GM12891 (cell line): Measurements from ENCODE around the gene TF.
"Not testable (repeated sequence)": the region's sequence is repeated elsewhere in the genome, so short reads cannot be mapped to it uniquely, and the experiment has no call there.

ENCODE experiments used
- DNase-seq: peaks from one replicate; pipeline ENCODE4 v3.0.0; 2011; ENCODE audit warnings: low spot score; ENCODE audit not compliant: insufficient read length
- FAIRE-seq: peaks from 2 replicates; lab custom pipeline; 2011; peaks lifted over from hg19 to GRCh38; lab: Jason Lieb, UNC
- PAX5 ChIP-seq: IDR thresholded peaks from 2 replicates; pipeline ENCODE4 v1.6.1; 2011; ENCODE audit warnings: low read length, moderate library complexity, mild to moderate bottlenecking; ENCODE audit not compliant: insufficient read depth, severe bottlenecking
- POLR2A ChIP-seq: IDR thresholded peaks from 2 replicates; pipeline ENCODE4 v1.6.1; 2011; ENCODE audit warnings: low read depth, low read length, control low read depth
- POLR2AphosphoS5 ChIP-seq: IDR thresholded peaks from 2 replicates; pipeline ENCODE4 v1.6.1; 2011; ENCODE audit warnings: low read depth, low read length, control low read depth
- POU2F2 ChIP-seq: IDR thresholded peaks from 2 replicates; pipeline ENCODE4 v1.6.1; 2011; ENCODE audit warnings: low read depth, mild to moderate bottlenecking, control low read depth, low read length, moderate library complexity
- SPI1 ChIP-seq: IDR thresholded peaks from 2 replicates; pipeline ENCODE4 v1.6.1; 2011; ENCODE audit warnings: low read depth, low read length, control low read depth
- TAF1 ChIP-seq: IDR thresholded peaks from 2 replicates; pipeline ENCODE4 v1.6.1; 2011; ENCODE audit warnings: low read depth, low read length, control low read depth

TF gene

DNA sequence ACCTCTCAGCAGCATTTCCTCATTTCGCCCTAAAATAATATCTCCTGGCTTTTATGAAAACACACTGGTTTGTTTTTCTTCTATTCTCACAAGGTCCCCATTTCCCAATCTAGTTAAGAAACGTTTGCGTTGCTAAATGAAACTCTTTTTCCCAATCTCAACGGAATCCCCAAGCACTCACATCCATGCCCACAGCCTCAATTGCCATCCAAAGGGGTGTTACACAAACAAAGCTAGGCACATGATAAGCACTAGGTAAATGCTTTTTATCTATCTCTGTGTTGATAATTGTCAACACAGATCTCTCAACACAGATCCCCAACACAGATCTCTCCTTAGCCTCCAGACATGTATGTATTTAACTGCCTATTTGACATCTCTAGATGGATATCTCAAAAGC lies 35.2 kb upstream of the TF start:
- DNase-seq (no peak), FAIRE-seq (no peak)
- TF ChIP-seq PAX5 (no peak), TAF1 (no peak), SPI1 (no peak), POU2F2 (no peak), POLR2AphosphoS5 (no peak), POLR2A (no peak)

GRCh38 chr3:133712017-133712416 lies 34.2 kb upstream of the TF start:
- DNase-seq (no peak), FAIRE-seq (no peak)
- TF ChIP-seq POLR2AphosphoS5 (no peak), POLR2A (no peak), POU2F2 (no peak), SPI1 (no peak), TAF1 (no peak)

- no peak for TF ChIP-seq POLR2A
- no peak for TF ChIP-seq PAX5
- TF ChIP-seq POLR2AphosphoS5, result no peak
- no peak for TF ChIP-seq SPI1
- TF ChIP-seq TAF1, result no peak
- TF ChIP-seq POU2F2, result no peak
- no peak for DNase-seq
- FAIRE-seq, result no peak
Observed at GRCh38 chr3:133713347-133713746, 32.8 kb upstream of the TF start.

- TF ChIP-seq POU2F2 (no peak), POLR2A (no peak), SPI1 (no peak), PAX5 (no peak), TAF1 (no peak), POLR2AphosphoS5 (no peak)
- DNase-seq (no peak), FAIRE-seq (no peak)
Observed at GRCh38 chr3:133717424-133717823, 28.8 kb upstream of the TF start.

- no peak for TF ChIP-seq POLR2A
- no peak for TF ChIP-seq PAX5
- DNase-seq (no peak), FAIRE-seq (no peak)
Observed at GRCh38 chr3:133722935-133723334, 23.3 kb upstream of the TF start.

DNA sequence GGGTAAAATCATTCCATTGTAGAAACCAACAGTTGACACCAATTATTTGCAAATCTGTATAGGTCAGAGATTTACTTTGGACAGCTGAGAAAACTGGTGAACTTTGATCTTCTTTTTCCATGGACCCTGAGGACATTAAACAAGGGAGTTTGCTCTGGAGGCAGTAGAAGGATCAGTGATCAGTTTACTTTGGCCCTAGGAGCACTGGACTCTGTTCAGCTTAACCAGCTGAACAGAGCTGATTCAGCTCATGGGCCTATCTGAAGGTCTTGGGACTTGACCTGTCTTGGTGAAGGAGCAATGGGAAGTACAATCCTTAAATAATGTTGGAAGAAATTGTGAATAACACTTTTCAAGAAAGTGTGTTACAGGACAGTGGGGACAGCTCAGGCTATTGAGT lies 15.2 kb upstream of the TF start:
- DNase-seq, result no peak
- no peak for TF ChIP-seq POLR2A
- no peak for TF ChIP-seq PAX5
- TF ChIP-seq TAF1, result no peak
- FAIRE-seq, result no peak

GRCh38 chr3:133732231-133732630 lies 14.0 kb upstream of the TF start:
- not testable (repeated sequence) for DNase-seq, FAIRE-seq

DNA sequence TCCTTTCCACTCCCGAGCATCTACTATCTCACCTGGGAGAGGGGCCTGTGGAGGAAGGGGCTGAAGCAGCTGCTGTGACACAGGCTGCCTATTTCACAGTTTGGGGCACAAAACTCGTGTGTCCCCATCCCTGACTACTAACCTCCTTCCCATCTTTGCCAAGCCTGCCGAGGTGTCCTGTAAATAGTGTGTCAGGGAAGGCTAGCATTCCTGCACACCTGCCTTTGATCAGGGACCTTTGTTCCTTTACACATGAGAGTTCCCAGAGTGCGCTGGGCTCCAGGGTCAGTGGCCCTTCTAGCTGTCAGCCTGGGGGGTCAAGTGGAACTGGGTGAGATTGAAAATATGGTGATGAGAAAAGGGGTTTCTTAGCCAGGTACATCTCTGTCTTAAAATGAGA lies 13.0 kb upstream of the TF start:
- FAIRE-seq (no peak), DNase-seq (no peak)
- no peak for TF ChIP-seq TAF1
- no peak for TF ChIP-seq PAX5
- no peak for TF ChIP-seq SPI1
- no peak for TF ChIP-seq POLR2AphosphoS5

GRCh38 chr3:133734305-133734704 lies 11.9 kb upstream of the TF start:
- no peak for TF ChIP-seq PAX5
- no peak for TF ChIP-seq POLR2AphosphoS5
- no peak for TF ChIP-seq SPI1
- no peak for TF ChIP-seq TAF1
- TF ChIP-seq POU2F2, result no peak
- no peak for TF ChIP-seq POLR2A
- no peak for FAIRE-seq
- no peak for DNase-seq

- no peak for DNase-seq
Observed at GRCh38 chr3:133742351-133743091, 3.7 kb upstream of the TF start.

GRCh38 chr3:133744241-133744640 lies 2.0 kb upstream of the TF start:
- DNase-seq (no peak), FAIRE-seq (no peak)
- no peak for TF ChIP-seq POLR2A
- TF ChIP-seq TAF1, result no peak
- no peak for TF ChIP-seq POU2F2
- TF ChIP-seq PAX5, result no peak
- no peak for TF ChIP-seq SPI1
- TF ChIP-seq POLR2AphosphoS5, result no peak

More at GRCh38 chr3:133742351-133743091, 3.7 kb upstream of the TF start:
- TF ChIP-seq PAX5 (no peak), POU2F2 (no peak), POLR2AphosphoS5 (no peak), TAF1 (no peak), POLR2A (no peak), SPI1 (no peak)
- FAIRE-seq, result no peak
